ENCODE data around the gene TMEM59L.
A peak's percentile ranks its signal among the peaks of the same experiment; 100 is the strongest.

The TMEM59L gene

GRCh38 chr19:18609717-18610051, 3.0 kb upstream of the TMEM59L start:
- no peak overlapping the region for H3K4me3 ChIP-seq (ENCODE audit: low read depth in 1 of 5, low read length in 5 of 5)
- H3K36me3 ChIP-seq (ENCODE audit: control insufficient read depth in 5 of 5, insufficient read depth in 5 of 5, low read length in 5 of 5): no peaks in the 10 kb centered on the region
- no peaks in the 10 kb centered on the region for H3K9me3 ChIP-seq (ENCODE audit: control insufficient read depth in 5 of 5, low read length in 5 of 5)
- H3K27me3 ChIP-seq (ENCODE audit: control insufficient read depth in 5 of 5, insufficient read depth in 4 of 5, low read length in 5 of 5): peaks cover 75 to 88% (median 83%) of the 10 kb centered on the region in 5 donors
- H3K9ac ChIP-seq (ENCODE audit: low read length in 5 of 5): no peak overlapping the region
- H3K27ac ChIP-seq (ENCODE audit: low read depth, low read length): no peak overlapping the region
- H3K4me1 ChIP-seq (ENCODE audit: control insufficient read depth in 5 of 5, insufficient read depth in 5 of 5, low read length in 5 of 5): peaks cover 0 to 40% (median 22%) of the 10 kb centered on the region in 5 donors

DNA sequence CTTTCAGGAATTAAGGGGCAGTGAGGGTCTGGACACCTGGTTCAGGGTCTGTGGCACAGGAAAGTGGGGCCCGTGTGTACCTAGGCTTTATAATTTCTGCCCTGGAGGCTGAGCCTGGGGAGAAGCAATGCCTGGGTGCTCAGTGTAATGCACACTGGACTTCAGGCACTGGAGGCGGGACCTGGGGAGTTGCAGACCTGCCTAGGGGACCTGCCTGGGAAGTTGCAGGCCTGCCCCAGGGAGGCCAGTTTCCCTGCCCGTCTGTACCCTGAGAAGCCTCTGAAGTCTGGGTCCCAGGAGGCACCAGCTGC, 2.5 kb upstream of the TMEM59L start:
- no peak overlapping the region for H3K27ac ChIP-seq (ENCODE audit: low read depth, low read length)
- no peak overlapping the region for H3K9ac ChIP-seq (ENCODE audit: low read length in 5 of 5)
- H3K36me3 ChIP-seq (ENCODE audit: control insufficient read depth in 5 of 5, insufficient read depth in 5 of 5, low read length in 5 of 5): no peaks in the 10 kb centered on the region
- H3K4me3 ChIP-seq (ENCODE audit: low read depth in 1 of 5, low read length in 5 of 5): no peak overlapping the region
- peaks cover 70 to 88% (median 79%) of the 10 kb centered on the region in 5 donors for H3K27me3 ChIP-seq (ENCODE audit: control insufficient read depth in 5 of 5, insufficient read depth in 4 of 5, low read length in 5 of 5)
- H3K4me1 ChIP-seq (ENCODE audit: control insufficient read depth in 5 of 5, insufficient read depth in 5 of 5, low read length in 5 of 5): peaks cover 0 to 40% (median 22%) of the 10 kb centered on the region in 5 donors
- H3K9me3 ChIP-seq (ENCODE audit: control insufficient read depth in 5 of 5, low read length in 5 of 5): no peaks in the 10 kb centered on the region

DNA sequence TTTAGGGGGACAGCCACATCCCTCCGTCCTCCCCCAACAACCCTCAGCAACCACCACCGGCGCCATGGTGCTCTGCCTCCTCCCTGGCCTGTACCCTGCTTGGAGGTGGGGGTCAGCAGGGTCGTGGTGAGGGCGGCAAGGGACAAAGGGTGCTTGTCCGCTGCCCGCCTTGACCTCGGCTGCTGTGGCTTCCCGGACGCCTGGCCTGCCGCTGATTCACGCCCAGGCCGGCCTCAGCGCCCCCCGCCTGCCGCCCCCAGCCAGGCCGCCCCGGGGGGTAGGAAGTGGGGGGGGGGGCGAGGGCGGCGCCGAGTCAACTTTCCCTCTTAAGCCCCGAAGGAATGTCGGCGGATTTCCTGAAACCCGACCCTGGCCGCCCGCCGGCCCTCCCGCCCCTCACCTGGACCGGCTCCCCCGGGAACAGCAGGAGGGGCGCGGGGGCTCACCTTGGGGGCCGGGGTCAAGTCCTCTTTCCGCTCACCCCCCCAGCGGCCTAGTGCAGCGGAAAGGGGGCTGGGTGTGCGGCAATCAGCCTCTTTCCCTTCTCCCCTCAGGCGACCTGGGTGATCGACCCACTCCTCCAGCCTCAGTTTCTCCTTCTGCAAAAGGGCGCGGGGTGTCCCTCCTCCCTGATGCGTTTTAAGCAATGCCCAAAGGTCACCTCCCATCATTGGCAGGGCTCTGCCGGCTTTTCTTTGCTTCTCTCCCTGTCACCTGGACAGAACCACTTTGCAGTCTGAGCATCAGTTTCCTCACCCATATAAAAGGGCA, 1.9 kb upstream of the TMEM59L start:
- Histone ChIP-seq H3K9ac (ENCODE audit: low read length in 5 of 5) (no peak overlapping the region), H3K27ac (ENCODE audit: low read depth, low read length) (no peak overlapping the region), H3K4me3 (ENCODE audit: low read depth in 1 of 5, low read length in 5 of 5) (peak overlapping the region in 1 of 5 donors; percentile 22), H3K9me3 (ENCODE audit: control insufficient read depth in 5 of 5, low read length in 5 of 5) (no peaks in the 10 kb centered on the region), H3K36me3 (ENCODE audit: control insufficient read depth in 5 of 5, insufficient read depth in 5 of 5, low read length in 5 of 5) (no peaks in the 10 kb centered on the region), H3K4me1 (ENCODE audit: control insufficient read depth in 5 of 5, insufficient read depth in 5 of 5, low read length in 5 of 5) (peaks cover 0 to 40% (median 22%) of the 10 kb centered on the region in 5 donors), H3K27me3 (ENCODE audit: control insufficient read depth in 5 of 5, insufficient read depth in 4 of 5, low read length in 5 of 5) (peaks cover 64 to 85% (median 76%) of the 10 kb centered on the region in 5 donors)

DNA sequence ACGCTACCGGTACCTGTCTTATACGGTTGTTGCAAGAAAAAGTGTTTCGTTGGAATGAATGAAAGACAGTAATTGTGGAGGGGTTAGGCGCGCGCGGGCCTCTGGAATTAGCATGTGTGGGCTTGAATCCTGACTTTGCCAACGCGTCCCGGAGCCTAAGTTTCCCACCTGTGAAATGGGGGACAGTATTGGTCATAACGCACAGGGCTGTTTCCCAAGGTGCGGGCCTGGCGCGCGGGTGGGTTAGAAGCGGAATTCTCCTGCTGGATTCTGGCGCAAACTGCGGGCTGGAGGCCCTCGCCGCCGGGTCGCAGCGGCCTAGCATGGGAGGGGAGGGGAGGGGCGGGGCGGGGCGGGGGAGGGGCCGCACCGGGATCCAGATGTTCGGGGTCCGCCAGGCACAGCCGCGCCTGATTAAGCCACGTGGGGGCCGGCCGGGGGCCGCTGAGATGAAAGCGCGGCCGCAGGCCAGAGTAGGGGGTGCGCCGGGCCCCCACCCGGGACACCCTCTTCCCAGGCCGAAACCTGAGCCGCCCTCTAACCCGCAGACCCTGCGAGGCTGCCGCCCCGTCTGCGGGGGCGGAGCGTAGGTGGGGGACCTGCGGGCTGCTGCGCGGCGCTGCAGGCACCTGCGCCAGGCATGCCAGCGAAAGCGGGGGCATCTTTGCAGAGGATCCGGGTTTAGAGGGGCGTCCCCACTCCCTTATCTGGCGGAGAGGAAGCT, 1.2 kb upstream of the TMEM59L start:
- H3K9ac ChIP-seq (ENCODE audit: low read length in 5 of 5): no peak overlapping the region
- H3K36me3 ChIP-seq (ENCODE audit: control insufficient read depth in 5 of 5, insufficient read depth in 5 of 5, low read length in 5 of 5): no peaks in the 10 kb centered on the region
- H3K4me3 ChIP-seq (ENCODE audit: low read depth in 1 of 5, low read length in 5 of 5): peak overlapping the region in 2 of 5 donors; percentile 9 to 22

DNA sequence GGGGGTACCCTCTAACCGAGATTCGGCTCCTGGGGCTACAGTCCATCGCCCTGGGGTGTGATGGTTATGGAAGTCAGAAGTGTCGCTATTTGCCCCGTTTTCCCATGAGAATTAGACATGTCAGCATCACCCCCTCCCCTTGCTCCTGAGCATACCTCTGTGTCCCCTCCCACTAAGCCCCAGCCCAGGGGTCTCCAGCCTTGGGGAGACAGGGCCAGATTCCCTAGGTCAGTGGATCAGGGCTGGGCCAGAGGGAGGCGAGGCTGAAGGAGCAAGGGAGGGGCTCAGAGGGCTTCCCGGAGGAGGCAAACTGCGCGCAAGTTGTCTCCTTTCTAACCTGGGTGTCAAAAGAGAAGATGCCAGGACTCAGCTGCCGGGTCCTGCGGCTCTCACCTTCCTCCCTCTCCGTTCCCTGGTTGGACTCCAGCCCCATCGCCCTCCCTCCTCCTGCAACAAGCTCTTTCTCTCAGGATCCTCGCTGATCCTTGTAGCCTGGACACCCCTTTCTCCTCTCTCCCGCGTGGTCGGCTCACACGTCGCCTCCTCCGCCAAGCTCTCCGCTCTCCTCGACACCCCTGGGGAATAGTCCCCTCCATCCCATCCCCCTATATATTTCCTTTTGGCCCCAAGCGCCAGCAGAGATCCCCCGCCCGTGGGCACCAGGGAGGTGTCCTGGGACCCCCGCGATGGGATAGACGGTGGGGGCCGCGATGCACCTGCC, 459 bp upstream of the TMEM59L start:
- Histone ChIP-seq H3K27ac (ENCODE audit: low read depth, low read length) (no peak overlapping the region), H3K4me3 (ENCODE audit: low read depth in 1 of 5, low read length in 5 of 5) (peak overlapping the region in 3 of 5 donors; percentile 38 to 56 (median 40)), H3K9me3 (ENCODE audit: control insufficient read depth in 5 of 5, low read length in 5 of 5) (no peaks in the 10 kb centered on the region), H3K4me1 (ENCODE audit: control insufficient read depth in 5 of 5, insufficient read depth in 5 of 5, low read length in 5 of 5) (peaks cover 0 to 37% (median 19%) of the 10 kb centered on the region in 5 donors), H3K27me3 (ENCODE audit: control insufficient read depth in 5 of 5, insufficient read depth in 4 of 5, low read length in 5 of 5) (peaks cover 57 to 88% (median 79%) of the 10 kb centered on the region in 5 donors), H3K36me3 (ENCODE audit: control insufficient read depth in 5 of 5, insufficient read depth in 5 of 5, low read length in 5 of 5) (no peaks in the 10 kb centered on the region), H3K9ac (ENCODE audit: low read length in 5 of 5) (no peak overlapping the region)

More for the DNA sequence above, 1.2 kb upstream of the TMEM59L start:
- Histone ChIP-seq H3K9me3 (ENCODE audit: control insufficient read depth in 5 of 5, low read length in 5 of 5) (no peaks in the 10 kb centered on the region), H3K27me3 (ENCODE audit: control insufficient read depth in 5 of 5, insufficient read depth in 4 of 5, low read length in 5 of 5) (peaks cover 59 to 83% (median 74%) of the 10 kb centered on the region in 5 donors), H3K27ac (ENCODE audit: low read depth, low read length) (no peak overlapping the region), H3K4me1 (ENCODE audit: control insufficient read depth in 5 of 5, insufficient read depth in 5 of 5, low read length in 5 of 5) (peaks cover 0 to 40% (median 22%) of the 10 kb centered on the region in 5 donors)

DNA sequence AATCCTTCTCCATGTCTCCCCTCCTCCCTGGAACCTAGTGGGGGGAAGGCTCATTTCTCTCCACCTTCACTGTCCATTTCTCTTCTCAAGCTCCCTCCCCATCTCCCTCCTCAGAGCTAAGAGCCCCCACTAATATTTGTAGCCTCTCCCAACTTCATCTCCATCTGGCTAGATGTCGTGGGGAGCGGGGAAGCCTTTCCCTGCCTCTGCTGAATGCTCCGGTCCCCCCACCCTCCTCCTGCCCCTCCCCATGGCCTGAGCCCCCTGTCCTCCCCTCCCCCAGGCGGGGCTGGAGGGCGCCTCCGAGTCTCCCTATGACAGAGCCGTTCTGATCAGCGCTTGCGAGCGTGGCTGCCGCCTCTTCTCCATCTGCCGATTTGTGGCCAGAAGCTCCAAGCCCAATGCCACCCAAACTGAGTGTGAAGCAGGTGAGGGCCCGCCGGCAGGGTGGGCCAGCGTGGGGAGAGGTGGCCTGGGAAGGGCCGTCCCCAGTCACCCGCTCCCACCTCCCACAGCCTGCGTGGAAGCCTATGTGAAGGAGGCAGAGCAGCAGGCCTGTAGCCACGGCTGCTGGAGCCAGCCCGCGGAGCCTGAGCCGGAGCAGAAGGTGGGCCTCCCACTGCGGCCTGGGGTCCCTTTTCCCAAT, 1.0 kb downstream of the TMEM59L start:
- peaks cover 43 to 81% (median 71%) of the 10 kb centered on the region in 5 donors for H3K27me3 ChIP-seq (ENCODE audit: control insufficient read depth in 5 of 5, insufficient read depth in 4 of 5, low read length in 5 of 5)
- H3K4me3 ChIP-seq (ENCODE audit: low read depth in 1 of 5, low read length in 5 of 5): no peak overlapping the region
- H3K9me3 ChIP-seq (ENCODE audit: control insufficient read depth in 5 of 5, low read length in 5 of 5): no peaks in the 10 kb centered on the region
- no peak overlapping the region for H3K9ac ChIP-seq (ENCODE audit: low read length in 5 of 5)
- H3K36me3 ChIP-seq (ENCODE audit: control insufficient read depth in 5 of 5, insufficient read depth in 5 of 5, low read length in 5 of 5): no peaks in the 10 kb centered on the region
- peaks cover 0 to 29% (median 11%) of the 10 kb centered on the region in 5 donors for H3K4me1 ChIP-seq (ENCODE audit: control insufficient read depth in 5 of 5, insufficient read depth in 5 of 5, low read length in 5 of 5)
- H3K27ac ChIP-seq (ENCODE audit: low read depth, low read length): no peak overlapping the region

- H3K27ac ChIP-seq (ENCODE audit: low read depth, low read length): no peak overlapping the region
- no peak overlapping the region for H3K9ac ChIP-seq (ENCODE audit: low read length in 5 of 5)
- H3K4me1 ChIP-seq (ENCODE audit: control insufficient read depth in 5 of 5, insufficient read depth in 5 of 5, low read length in 5 of 5): peaks cover 0 to 22% (median 11%) of the 10 kb centered on the region in 5 donors
- H3K27me3 ChIP-seq (ENCODE audit: control insufficient read depth in 5 of 5, insufficient read depth in 4 of 5, low read length in 5 of 5): peaks cover 25 to 59% (median 50%) of the 10 kb centered on the region in 5 donors
- no peaks in the 10 kb centered on the region for H3K36me3 ChIP-seq (ENCODE audit: control insufficient read depth in 5 of 5, insufficient read depth in 5 of 5, low read length in 5 of 5)
- no peaks in the 10 kb centered on the region for H3K9me3 ChIP-seq (ENCODE audit: control insufficient read depth in 5 of 5, low read length in 5 of 5)
- no peak overlapping the region for H3K4me3 ChIP-seq (ENCODE audit: low read depth in 1 of 5, low read length in 5 of 5)
These were observed 3.4 kb downstream of the TMEM59L start for GRCh38 chr19:18616023-18616422.

DNA sequence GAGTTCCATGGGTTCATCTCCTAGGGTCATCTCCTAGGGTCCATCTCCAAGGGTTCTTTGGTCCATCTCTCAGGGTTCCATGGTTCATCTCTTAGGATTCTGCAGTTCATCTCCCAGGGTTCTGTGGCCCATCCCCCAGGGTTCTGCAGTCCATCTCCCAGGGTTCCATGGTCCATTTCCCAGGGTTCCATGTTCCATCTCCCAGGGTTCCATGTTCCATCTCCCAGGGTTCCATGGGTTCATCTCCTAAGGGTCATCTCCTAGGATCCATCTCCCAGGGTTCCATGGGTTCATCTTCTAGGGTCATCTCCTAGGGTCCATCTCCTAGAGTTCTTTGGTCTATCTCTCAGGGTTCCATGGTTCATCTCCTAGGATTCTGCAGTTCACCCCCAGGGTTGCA, 4.9 kb downstream of the TMEM59L start:
- Histone ChIP-seq H3K27ac (ENCODE audit: low read depth, low read length) (no peak overlapping the region), H3K4me1 (ENCODE audit: control insufficient read depth in 5 of 5, insufficient read depth in 5 of 5, low read length in 5 of 5) (peaks cover 0 to 8% (median 3%) of the 10 kb centered on the region in 5 donors), H3K9me3 (ENCODE audit: control insufficient read depth in 5 of 5, low read length in 5 of 5) (no peaks in the 10 kb centered on the region), H3K27me3 (ENCODE audit: control insufficient read depth in 5 of 5, insufficient read depth in 4 of 5, low read length in 5 of 5) (peaks cover 12 to 50% (median 37%) of the 10 kb centered on the region in 5 donors), H3K4me3 (ENCODE audit: low read depth in 1 of 5, low read length in 5 of 5) (no peak overlapping the region), H3K36me3 (ENCODE audit: control insufficient read depth in 5 of 5, insufficient read depth in 5 of 5, low read length in 5 of 5) (no peaks in the 10 kb centered on the region), H3K9ac (ENCODE audit: low read length in 5 of 5) (no peak overlapping the region)

GRCh38 chr19:18618236-18618635, 5.6 kb downstream of the TMEM59L start:
- no peaks in the 10 kb centered on the region for H3K9me3 ChIP-seq (ENCODE audit: control insufficient read depth in 5 of 5, low read length in 5 of 5)
- no peak overlapping the region for H3K4me3 ChIP-seq (ENCODE audit: low read depth in 1 of 5, low read length in 5 of 5)
- H3K27ac ChIP-seq (ENCODE audit: low read depth, low read length): no peak overlapping the region
- peaks cover 11 to 44% (median 30%) of the 10 kb centered on the region in 5 donors for H3K27me3 ChIP-seq (ENCODE audit: control insufficient read depth in 5 of 5, insufficient read depth in 4 of 5, low read length in 5 of 5)
- no peak overlapping the region for H3K9ac ChIP-seq (ENCODE audit: low read length in 5 of 5)
- peaks cover 0 to 1% (median 0%) of the 10 kb centered on the region in 5 donors for H3K4me1 ChIP-seq (ENCODE audit: control insufficient read depth in 5 of 5, insufficient read depth in 5 of 5, low read length in 5 of 5)
- H3K36me3 ChIP-seq (ENCODE audit: control insufficient read depth in 5 of 5, insufficient read depth in 5 of 5, low read length in 5 of 5): no peaks in the 10 kb centered on the region
